Fibroblast of gingiva (primary cell): ENCODE measurements around the gene MAP3K10.

Source experiments
- DNase-seq: peaks from one replicate; pipeline ENCODE4 v3.0.0-alpha.2; 2011; ENCODE audit warnings: low read depth

MAP3K10 gene

GRCh38 chr19:40233811-40234389 is 42.7 kb downstream of the MAP3K10 start:
- no peak for DNase-seq

- no peak for DNase-seq
These were observed 43.4 kb downstream of the MAP3K10 start for GRCh38 chr19:40234429-40235237.

- no peak for DNase-seq
These were observed 44.2 kb downstream of the MAP3K10 start for GRCh38 chr19:40235238-40236025.

GRCh38 chr19:40236026-40236355 is 44.8 kb downstream of the MAP3K10 start:
- no peak for DNase-seq

GRCh38 chr19:40236366-40236765 is 45.1 kb downstream of the MAP3K10 start:
- DNase-seq: no peak

GRCh38 chr19:40237791-40238190 is 46.6 kb downstream of the MAP3K10 start:
- no peak for DNase-seq

GRCh38 chr19:40238775-40239174 is 47.5 kb downstream of the MAP3K10 start:
- no peak for DNase-seq

- no peak for DNase-seq
These were observed 48.4 kb downstream of the MAP3K10 start for GRCh38 chr19:40239415-40240226.

- DNase-seq: no peak
These were observed 49.1 kb downstream of the MAP3K10 start for GRCh38 chr19:40240332-40240731.

GRCh38 chr19:40241125-40241808 is 50.0 kb downstream of the MAP3K10 start:
- DNase-seq: no peak

GRCh38 chr19:40241809-40242384 is 50.7 kb downstream of the MAP3K10 start:
- DNase-seq: no peak

- DNase-seq: no peak
These were observed 51.3 kb downstream of the MAP3K10 start for GRCh38 chr19:40242480-40242879.

GRCh38 chr19:40243181-40243580 is 52.0 kb downstream of the MAP3K10 start:
- no peak for DNase-seq

GRCh38 chr19:40244579-40245317 is 53.5 kb downstream of the MAP3K10 start:
- DNase-seq: no peak

GRCh38 chr19:40245506-40246128 is 54.4 kb downstream of the MAP3K10 start:
- DNase-seq: no peak

GRCh38 chr19:40246292-40247073 is 55.3 kb downstream of the MAP3K10 start:
- no peak for DNase-seq

- DNase-seq: no peak
These were observed 56.0 kb downstream of the MAP3K10 start for GRCh38 chr19:40247178-40247577.

GRCh38 chr19:40247735-40248262 is 56.6 kb downstream of the MAP3K10 start:
- no peak for DNase-seq

- no peak for DNase-seq
These were observed 58.0 kb downstream of the MAP3K10 start for GRCh38 chr19:40249201-40249600.
